Measurements from ENCODE around the gene CCL11. TPM values are rescaled to one million over a fixed set of nuclear protein-coding genes. Genes with fewer than 3 reads are reported as not detected.

Gene CCL11
- polyA plus RNA-seq, 2 of the 4 experiments (the other 2 are of a cell fraction) = not detected

DNA sequence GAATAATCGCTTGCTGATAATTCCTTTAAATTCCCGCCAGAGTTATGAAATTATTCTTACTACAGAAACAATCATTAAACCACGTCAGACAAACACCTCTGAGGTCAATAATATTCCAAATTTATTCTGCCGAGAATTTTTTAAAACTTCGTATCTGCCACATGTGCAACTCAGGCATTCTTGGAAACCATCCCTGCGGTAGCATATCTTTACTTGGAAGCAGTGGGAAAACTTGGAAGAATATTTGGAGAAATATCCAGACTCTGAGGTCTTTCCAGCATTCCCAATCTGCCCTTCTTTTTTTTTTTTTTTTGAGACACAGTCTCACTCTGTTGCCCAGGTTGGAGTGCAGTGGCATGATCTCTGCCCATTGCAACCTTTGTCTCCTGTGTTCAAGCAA, 2.0 kb upstream of the CCL11 start:
- 64% methylated on average over 6 of the region's 6 CpGs for WGBS (ENCODE audit: missing lambda C conversion rate)
- DNase-seq (ENCODE audit: low read depth in 1 of 2, low spot score in 1 of 2) = no peak
- no peaks in the 10 kb centered on the region for H3K4me1 ChIP-seq
- H3K9me3 ChIP-seq = peaks cover 4% of the 10 kb centered on the region; the same call in 1 of the 3 replicates
- H3K27ac ChIP-seq = no peak overlapping the region
- POLR2A ChIA-PET = interaction anchor here (0.7 kb wide), 1 partner anchor 13 kb away, joined by 3 read pairs; the partner anchor contains the start of gene CCL7
- no peak for ATAC-seq
- CTCF ChIA-PET = no interaction called here
- H3K4me3 ChIP-seq = no peak overlapping the region
- H3K4me2 ChIP-seq = no peak overlapping the region
- FAIRE-seq = no peak
- TF ChIP-seq ESRRA (IDR thresholded peaks at IDR 0.05; ENCODE audit: borderline replicate concordance, low read length) = no peak
- no peak for TF ChIP-seq CBX8 (IDR thresholded peaks at IDR 0.05)
- TF ChIP-seq, protein P1, sequence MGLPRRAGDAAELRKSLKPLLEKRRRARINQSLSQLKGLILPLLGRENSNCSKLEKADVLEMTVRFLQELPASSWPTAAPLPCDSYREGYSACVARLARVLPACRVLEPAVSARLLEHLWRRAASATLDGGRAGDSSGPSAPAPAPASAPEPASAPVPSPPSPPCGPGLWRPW (IDR thresholded peaks at IDR 0.05) = no peak

DNA sequence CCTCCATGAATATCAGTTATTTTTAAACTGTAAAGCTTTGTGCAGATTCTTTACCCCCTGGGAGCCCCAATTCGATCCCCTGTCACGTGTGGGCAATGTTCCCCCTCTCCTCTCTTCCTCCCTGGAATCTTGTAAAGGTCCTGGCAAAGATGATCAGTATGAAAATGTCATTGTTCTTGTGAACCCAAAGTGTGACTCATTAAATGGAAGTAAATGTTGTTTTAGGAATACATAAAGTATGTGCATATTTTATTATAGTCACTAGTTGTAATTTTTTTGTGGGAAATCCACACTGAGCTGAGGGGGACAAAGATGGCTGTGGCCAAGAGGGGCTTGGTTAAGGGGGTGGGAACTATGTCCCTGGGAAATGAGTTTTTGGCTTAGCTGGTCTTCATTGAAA, 2.3 kb downstream of the CCL11 start:
- TF ChIP-seq, protein P2, sequence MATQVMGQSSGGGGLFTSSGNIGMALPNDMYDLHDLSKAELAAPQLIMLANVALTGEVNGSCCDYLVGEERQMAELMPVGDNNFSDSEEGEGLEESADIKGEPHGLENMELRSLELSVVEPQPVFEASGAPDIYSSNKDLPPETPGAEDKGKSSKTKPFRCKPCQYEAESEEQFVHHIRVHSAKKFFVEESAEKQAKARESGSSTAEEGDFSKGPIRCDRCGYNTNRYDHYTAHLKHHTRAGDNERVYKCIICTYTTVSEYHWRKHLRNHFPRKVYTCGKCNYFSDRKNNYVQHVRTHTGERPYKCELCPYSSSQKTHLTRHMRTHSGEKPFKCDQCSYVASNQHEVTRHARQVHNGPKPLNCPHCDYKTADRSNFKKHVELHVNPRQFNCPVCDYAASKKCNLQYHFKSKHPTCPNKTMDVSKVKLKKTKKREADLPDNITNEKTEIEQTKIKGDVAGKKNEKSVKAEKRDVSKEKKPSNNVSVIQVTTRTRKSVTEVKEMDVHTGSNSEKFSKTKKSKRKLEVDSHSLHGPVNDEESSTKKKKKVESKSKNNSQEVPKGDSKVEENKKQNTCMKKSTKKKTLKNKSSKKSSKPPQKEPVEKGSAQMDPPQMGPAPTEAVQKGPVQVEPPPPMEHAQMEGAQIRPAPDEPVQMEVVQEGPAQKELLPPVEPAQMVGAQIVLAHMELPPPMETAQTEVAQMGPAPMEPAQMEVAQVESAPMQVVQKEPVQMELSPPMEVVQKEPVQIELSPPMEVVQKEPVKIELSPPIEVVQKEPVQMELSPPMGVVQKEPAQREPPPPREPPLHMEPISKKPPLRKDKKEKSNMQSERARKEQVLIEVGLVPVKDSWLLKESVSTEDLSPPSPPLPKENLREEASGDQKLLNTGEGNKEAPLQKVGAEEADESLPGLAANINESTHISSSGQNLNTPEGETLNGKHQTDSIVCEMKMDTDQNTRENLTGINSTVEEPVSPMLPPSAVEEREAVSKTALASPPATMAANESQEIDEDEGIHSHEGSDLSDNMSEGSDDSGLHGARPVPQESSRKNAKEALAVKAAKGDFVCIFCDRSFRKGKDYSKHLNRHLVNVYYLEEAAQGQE (IDR thresholded peaks at IDR 0.05) = no peak
- no peak for TF ChIP-seq CEBPB (IDR thresholded peaks at IDR 0.05)
- no peak for TF ChIP-seq TFCP2L1 (CRISPR knock-in tag; IDR thresholded peaks at IDR 0.05)
- no peak for TF ChIP-seq GATA3 (IDR thresholded peaks at IDR 0.05; ENCODE audit: borderline replicate concordance)
- no peak for TF ChIP-seq FOSB (CRISPR knock-in tag; IDR thresholded peaks at IDR 0.05)
- TF ChIP-seq NPAS2 (CRISPR knock-in tag; IDR thresholded peaks at IDR 0.05; ENCODE audit: borderline replicate concordance) = no peak
- TF ChIP-seq MAFK (IDR thresholded peaks at IDR 0.05; ENCODE audit: partially characterized antibody) = no peak
- no peak for TF ChIP-seq RCOR1 (IDR thresholded peaks at IDR 0.05; ENCODE audit: low read depth, low read length)
- TF ChIP-seq HEYL (CRISPR knock-in tag; IDR thresholded peaks at IDR 0.05) = no peak
- TF ChIP-seq, protein P3, sequence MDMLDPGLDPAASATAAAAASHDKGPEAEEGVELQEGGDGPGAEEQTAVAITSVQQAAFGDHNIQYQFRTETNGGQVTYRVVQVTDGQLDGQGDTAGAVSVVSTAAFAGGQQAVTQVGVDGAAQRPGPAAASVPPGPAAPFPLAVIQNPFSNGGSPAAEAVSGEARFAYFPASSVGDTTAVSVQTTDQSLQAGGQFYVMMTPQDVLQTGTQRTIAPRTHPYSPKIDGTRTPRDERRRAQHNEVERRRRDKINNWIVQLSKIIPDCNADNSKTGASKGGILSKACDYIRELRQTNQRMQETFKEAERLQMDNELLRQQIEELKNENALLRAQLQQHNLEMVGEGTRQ (IDR thresholded peaks at IDR 0.05) = no peak
- TF ChIP-seq HDAC2 (IDR thresholded peaks at IDR 0.05) = no peak
- TF ChIP-seq, protein P4, sequence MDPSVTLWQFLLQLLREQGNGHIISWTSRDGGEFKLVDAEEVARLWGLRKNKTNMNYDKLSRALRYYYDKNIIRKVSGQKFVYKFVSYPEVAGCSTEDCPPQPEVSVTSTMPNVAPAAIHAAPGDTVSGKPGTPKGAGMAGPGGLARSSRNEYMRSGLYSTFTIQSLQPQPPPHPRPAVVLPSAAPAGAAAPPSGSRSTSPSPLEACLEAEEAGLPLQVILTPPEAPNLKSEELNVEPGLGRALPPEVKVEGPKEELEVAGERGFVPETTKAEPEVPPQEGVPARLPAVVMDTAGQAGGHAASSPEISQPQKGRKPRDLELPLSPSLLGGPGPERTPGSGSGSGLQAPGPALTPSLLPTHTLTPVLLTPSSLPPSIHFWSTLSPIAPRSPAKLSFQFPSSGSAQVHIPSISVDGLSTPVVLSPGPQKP (IDR thresholded peaks at IDR 0.05; ENCODE audit: low read depth, low read length) = no peak
- TF ChIP-seq RNF2 (IDR thresholded peaks at IDR 0.05; ENCODE audit: borderline replicate concordance, low read depth) = no peak
- no peak for TF ChIP-seq SREBF2 (IDR thresholded peaks at IDR 0.05)
- no peak for TF ChIP-seq FOSL2 (IDR thresholded peaks at IDR 0.05)
- no peak for TF ChIP-seq FOSL2 (CRISPR knock-in tag; IDR thresholded peaks at IDR 0.05)
- TF ChIP-seq, protein P5, sequence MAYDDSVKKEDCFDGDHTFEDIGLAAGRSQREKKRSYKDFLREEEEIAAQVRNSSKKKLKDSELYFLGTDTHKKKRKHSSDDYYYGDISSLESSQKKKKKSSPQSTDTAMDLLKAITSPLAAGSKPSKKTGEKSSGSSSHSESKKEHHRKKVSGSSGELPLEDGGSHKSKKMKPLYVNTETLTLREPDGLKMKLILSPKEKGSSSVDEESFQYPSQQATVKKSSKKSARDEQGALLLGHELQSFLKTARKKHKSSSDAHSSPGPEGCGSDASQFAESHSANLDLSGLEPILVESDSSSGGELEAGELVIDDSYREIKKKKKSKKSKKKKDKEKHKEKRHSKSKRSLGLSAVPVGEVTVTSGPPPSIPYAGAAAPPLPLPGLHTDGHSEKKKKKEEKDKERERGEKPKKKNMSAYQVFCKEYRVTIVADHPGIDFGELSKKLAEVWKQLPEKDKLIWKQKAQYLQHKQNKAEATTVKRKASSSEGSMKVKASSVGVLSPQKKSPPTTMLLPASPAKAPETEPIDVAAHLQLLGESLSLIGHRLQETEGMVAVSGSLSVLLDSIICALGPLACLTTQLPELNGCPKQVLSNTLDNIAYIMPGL (CRISPR knock-in tag; IDR thresholded peaks at IDR 0.05; ENCODE audit: borderline replicate concordance) = no peak
- no peak for TF ChIP-seq SMC3 (IDR thresholded peaks at IDR 0.05)
- no peak for TF ChIP-seq RAD21 (conservative IDR thresholded peaks at IDR 0.05 in 1 of 2, IDR thresholded peaks at IDR 0.05 in 1 of 2)
- TF ChIP-seq PHF8 (IDR thresholded peaks at IDR 0.05; ENCODE audit: borderline replicate concordance, low read depth) = no peak
- TF ChIP-seq, protein P6, sequence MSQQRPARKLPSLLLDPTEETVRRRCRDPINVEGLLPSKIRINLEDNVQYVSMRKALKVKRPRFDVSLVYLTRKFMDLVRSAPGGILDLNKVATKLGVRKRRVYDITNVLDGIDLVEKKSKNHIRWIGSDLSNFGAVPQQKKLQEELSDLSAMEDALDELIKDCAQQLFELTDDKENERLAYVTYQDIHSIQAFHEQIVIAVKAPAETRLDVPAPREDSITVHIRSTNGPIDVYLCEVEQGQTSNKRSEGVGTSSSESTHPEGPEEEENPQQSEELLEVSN (IDR thresholded peaks at IDR 0.05; ENCODE audit: borderline replicate concordance, low read depth) = no peak
- H3K4me2 ChIP-seq = no peak overlapping the region
- H3K4me3 ChIP-seq = no peak overlapping the region
- DNase-seq (ENCODE audit: low read depth in 1 of 2, low spot score in 1 of 2) (no peak), FAIRE-seq (no peak), ATAC-seq (no peak)
- no peaks in the 10 kb centered on the region for H3K4me1 ChIP-seq
- H3K9me3 ChIP-seq = no peaks in the 10 kb centered on the region
- ChIA-PET CTCF (interaction anchor here (1.8 to 4.9 kb wide), 2 partner anchors 16 to 73 kb away, joined by 5 to 21 read pairs; no protein-coding TSS in a partner anchor), POLR2A (no interaction called here)
- 1% methylated on average over 2 of the region's 2 CpGs for WGBS (ENCODE audit: missing lambda C conversion rate)
- H3K27ac ChIP-seq = no peak overlapping the region

Data from A549 (cell line).